Activated B cell treated with CpG ODN at 0.5 μM for 24 hours (primary cell): ENCODE measurements around the gene CFAP61. TPM values are rescaled to one million over a fixed set of nuclear protein-coding genes. Genes with fewer than 3 reads are reported as not detected.

Source experiments
- ATAC-seq: fragments of 200-7000 bp; cut with Tn5 transposase; one replicate; pipeline ENCODE4 v1.10.0; 2021; ENCODE audit warnings: low read depth, mild to moderate bottlenecking, moderate library complexity
- CTCF ChIA-PET: fragments of 350-600 bp; sonication (Branson Sonifier 250); formaldehyde crosslinking; loops from one replicate; lab custom pipeline; 2021; ENCODE audit warnings: antibody characterized with exemption; lab: Charles Lee
- POLR2A ChIA-PET: fragments of 350-600 bp; sonication (Branson Sonifier 250); formaldehyde crosslinking; loops from one replicate; lab custom pipeline; 2021; ENCODE audit warnings: antibody characterized with exemption; lab: Charles Lee
- DNase-seq: peaks from one replicate; pipeline ENCODE4 v3.0.0; 2022
- H3K27ac Mint-ChIP-seq: one replicate; pipeline ENCODE4 v1.8.0; 2020; ENCODE audit warnings: mixed read lengths
- H3K27me3 Mint-ChIP-seq: one replicate; pipeline ENCODE4 v1.8.0; 2021; ENCODE audit warnings: mixed read lengths
- H3K36me3 Mint-ChIP-seq: one replicate; pipeline ENCODE4 v1.8.0; 2021; ENCODE audit warnings: low read depth, mixed read lengths
- H3K4me1 Mint-ChIP-seq: one replicate; pipeline ENCODE4 v1.8.0; 2021; ENCODE audit warnings: mixed read lengths
- H3K4me3 Mint-ChIP-seq: one replicate; pipeline ENCODE4 v1.8.0; 2020; ENCODE audit warnings: mild to moderate bottlenecking, mixed read lengths
- H3K9me3 Mint-ChIP-seq: one replicate; pipeline ENCODE4 v1.8.0; 2020; ENCODE audit warnings: mixed read lengths
- intact Hi-C: fragments of 100-400 bp; cut with micrococcal nuclease; formaldehyde crosslinking; loops from one replicate; pipeline ENCODE4 v1.15.1; 2024
- total RNA-seq: library from RNA; stranded (reverse); gene quantifications from 2 replicates; pipeline ENCODE4 v1.2.3, GENCODE V29; 2022
- TF ChIP-seq, protein P1 (sequence below): fragments of 200-600 bp; IDR thresholded peaks from one replicate; pipeline ENCODE4 v1.8.0; 2022; ENCODE audit warnings: antibody characterized with exemption, mild to moderate bottlenecking

Gene CFAP61
- total RNA-seq, 1 donor from 2014 or later = not detected

DNA sequence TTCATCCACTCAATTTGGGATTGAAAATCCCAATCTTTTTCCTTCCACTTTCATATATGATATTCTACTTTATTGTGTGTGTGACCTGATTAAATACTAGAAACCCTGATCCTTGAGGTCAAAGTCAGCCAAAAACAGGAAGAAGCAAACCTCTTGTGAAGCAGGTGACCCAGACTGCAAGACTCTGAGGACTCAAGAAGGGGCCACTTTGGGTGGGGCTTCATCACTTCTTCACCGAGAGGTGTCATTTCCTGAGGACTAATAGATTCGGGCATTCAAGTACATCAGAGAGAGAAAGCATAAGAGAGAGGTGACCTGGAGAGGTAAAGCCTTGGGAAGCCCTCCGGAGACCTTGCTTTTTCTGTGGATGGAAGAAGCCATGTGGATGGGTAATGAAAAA, 129.0 kb downstream of the CFAP61 start:
- TF ChIP-seq, protein P1, sequence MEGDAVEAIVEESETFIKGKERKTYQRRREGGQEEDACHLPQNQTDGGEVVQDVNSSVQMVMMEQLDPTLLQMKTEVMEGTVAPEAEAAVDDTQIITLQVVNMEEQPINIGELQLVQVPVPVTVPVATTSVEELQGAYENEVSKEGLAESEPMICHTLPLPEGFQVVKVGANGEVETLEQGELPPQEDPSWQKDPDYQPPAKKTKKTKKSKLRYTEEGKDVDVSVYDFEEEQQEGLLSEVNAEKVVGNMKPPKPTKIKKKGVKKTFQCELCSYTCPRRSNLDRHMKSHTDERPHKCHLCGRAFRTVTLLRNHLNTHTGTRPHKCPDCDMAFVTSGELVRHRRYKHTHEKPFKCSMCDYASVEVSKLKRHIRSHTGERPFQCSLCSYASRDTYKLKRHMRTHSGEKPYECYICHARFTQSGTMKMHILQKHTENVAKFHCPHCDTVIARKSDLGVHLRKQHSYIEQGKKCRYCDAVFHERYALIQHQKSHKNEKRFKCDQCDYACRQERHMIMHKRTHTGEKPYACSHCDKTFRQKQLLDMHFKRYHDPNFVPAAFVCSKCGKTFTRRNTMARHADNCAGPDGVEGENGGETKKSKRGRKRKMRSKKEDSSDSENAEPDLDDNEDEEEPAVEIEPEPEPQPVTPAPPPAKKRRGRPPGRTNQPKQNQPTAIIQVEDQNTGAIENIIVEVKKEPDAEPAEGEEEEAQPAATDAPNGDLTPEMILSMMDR = no peak
- Mint-ChIP-seq H3K4me3 (no peak overlapping the region), H3K9me3 (peaks cover 15% of the 10 kb centered on the region), H3K36me3 (no peaks in the 10 kb centered on the region), H3K27me3 (peaks cover 8% of the 10 kb centered on the region), H3K27ac (no peak overlapping the region), H3K4me1 (no peaks in the 10 kb centered on the region)
- ATAC-seq (no peak), DNase-seq (no peak)
- intact Hi-C loops = no loop called here
- POLR2A ChIA-PET = no interaction called here
- CTCF ChIA-PET = no interaction called here

DNA sequence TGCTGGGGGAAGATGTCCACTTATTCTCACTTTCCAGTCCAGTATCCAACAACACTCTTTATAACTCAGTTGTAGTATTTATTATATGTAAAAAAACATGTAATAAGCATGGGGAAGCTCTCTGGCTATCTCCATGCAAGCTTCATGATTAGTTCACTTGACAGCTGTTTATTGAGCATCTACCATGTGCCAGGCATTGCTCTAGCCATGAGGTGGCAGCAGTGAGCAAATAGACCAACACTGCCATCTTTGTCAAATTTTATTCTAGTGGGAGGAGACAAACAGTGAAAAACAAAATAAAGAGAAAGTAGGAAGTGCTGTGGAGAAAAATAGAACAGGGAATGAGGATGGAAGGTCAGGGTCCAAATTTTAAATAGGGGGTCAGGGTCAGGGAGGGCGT, 131.8 kb downstream of the CFAP61 start:
- intact Hi-C loops = loop anchor here (1.0 kb wide), 1 partner anchor 384 kb away; no protein-coding TSS in a partner anchor
- Mint-ChIP-seq H3K36me3 (no peaks in the 10 kb centered on the region), H3K4me1 (no peaks in the 10 kb centered on the region), H3K9me3 (peaks cover 15% of the 10 kb centered on the region), H3K4me3 (no peak overlapping the region), H3K27me3 (peaks cover 5% of the 10 kb centered on the region), H3K27ac (no peak overlapping the region)
- CTCF ChIA-PET = no interaction called here
- TF ChIP-seq, protein P1 = no peak
- ATAC-seq (no peak), DNase-seq (no peak)
- POLR2A ChIA-PET = no interaction called here

DNA sequence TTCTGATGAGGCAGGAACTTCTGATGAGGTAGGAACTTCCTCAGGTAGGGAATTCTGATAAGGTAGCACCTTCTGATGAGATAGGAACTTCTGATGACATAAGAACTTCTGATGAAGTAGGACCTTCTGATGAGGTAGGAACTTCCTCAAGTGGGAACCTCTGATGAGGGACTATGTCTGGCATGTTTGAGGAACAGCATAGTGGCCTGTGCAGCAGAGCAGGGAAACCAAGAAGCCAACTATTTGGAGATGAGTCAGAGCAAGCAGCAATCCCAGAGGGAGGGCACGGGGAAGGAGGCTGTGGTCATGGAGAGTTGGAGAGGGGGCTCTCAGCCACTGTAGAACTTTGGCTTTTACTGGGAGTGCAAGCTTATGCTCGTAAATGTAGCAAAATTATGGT, 132.4 kb downstream of the CFAP61 start:
- no peaks in the 10 kb centered on the region for H3K4me1 Mint-ChIP-seq
- no peak overlapping the region for H3K4me3 Mint-ChIP-seq
- peaks cover 5% of the 10 kb centered on the region for H3K27me3 Mint-ChIP-seq
- no peak overlapping the region for H3K27ac Mint-ChIP-seq
- H3K9me3 Mint-ChIP-seq = peaks cover 11% of the 10 kb centered on the region
- POLR2A ChIA-PET = no interaction called here
- DNase-seq (no peak), ATAC-seq (no peak)
- H3K36me3 Mint-ChIP-seq = no peaks in the 10 kb centered on the region
- TF ChIP-seq, protein P1 = no peak
- CTCF ChIA-PET = no interaction called here
- intact Hi-C loops = loop anchor here (1.0 kb wide), 1 partner anchor 384 kb away; no protein-coding TSS in a partner anchor

DNA sequence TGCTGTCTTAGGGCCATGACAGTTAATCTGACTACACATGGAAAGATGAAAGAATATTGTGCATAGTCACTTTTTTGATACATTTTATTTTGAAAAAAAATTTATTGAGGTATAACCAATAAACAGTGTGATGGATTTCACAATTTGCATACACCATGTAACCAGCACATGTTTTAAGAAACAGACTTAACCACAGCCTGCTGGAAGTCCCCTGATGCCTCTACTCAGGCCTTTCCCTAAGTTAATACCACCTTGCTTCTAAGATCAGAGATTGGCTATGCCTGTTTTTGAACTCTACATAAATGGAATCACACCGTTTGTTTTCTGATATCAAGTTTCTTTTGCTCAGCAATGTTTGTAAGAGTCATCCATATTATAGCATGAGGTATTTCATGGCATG, 136.3 kb downstream of the CFAP61 start:
- CTCF ChIA-PET = no interaction called here

DNA sequence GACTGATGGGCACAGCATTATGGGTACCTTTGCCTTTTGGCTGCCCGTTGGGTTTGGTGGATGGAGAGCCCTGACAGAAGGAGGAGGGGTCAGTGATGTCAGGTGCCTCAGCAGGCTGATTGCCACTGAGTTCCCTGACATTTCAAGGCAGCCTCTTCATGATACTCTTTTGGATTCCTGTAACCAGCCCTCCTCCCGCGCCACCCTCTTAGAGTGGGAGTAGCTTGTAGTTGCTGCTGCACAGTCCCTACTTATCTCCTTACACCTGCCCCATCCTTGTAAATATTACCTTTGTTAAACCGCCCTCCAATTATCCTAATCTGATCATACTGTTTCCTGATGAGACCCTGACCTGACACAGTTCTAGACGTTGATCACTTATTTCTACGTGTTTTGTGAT, 140.0 kb downstream of the CFAP61 start:
- TF ChIP-seq, protein P1 = no peak

More for the DNA sequence above, 136.3 kb downstream of the CFAP61 start:
- no peak overlapping the region for H3K27ac Mint-ChIP-seq
- H3K27me3 Mint-ChIP-seq = no peaks in the 10 kb centered on the region
- H3K4me1 Mint-ChIP-seq = no peaks in the 10 kb centered on the region
- peaks cover 3% of the 10 kb centered on the region for H3K9me3 Mint-ChIP-seq
- no peaks in the 10 kb centered on the region for H3K36me3 Mint-ChIP-seq
- TF ChIP-seq, protein P1 = no peak
- POLR2A ChIA-PET = no interaction called here
- no peak for ATAC-seq
- H3K4me3 Mint-ChIP-seq = no peak overlapping the region
- DNase-seq = no peak
- intact Hi-C loops = no loop called here

More for the DNA sequence above, 140.0 kb downstream of the CFAP61 start:
- Mint-ChIP-seq H3K4me1 (no peaks in the 10 kb centered on the region), H3K4me3 (no peak overlapping the region), H3K9me3 (no peaks in the 10 kb centered on the region), H3K27ac (no peak overlapping the region), H3K27me3 (peaks cover 5% of the 10 kb centered on the region), H3K36me3 (no peaks in the 10 kb centered on the region)
- ChIA-PET POLR2A (no interaction called here), CTCF (no interaction called here)
- intact Hi-C loops = no loop called here
- ATAC-seq (no peak), DNase-seq (no peak)
